H9 (cell line): Measurements from ENCODE around the gene CEP131. TPM values are rescaled to one million over a fixed set of nuclear protein-coding genes. Genes with fewer than 3 reads are reported as not detected.

Source experiments
- DNase-seq: peaks from one replicate; pipeline ENCODE4 v3.0.0-alpha.2; 2017
- H2AFZ ChIP-seq: one replicate; pipeline ENCODE4 v1.6.1; 2013; ENCODE audit warnings: mild to moderate bottlenecking, low read length, control low read depth, moderate library complexity
- H2AK5ac ChIP-seq: 2 replicates; pipeline ENCODE4 v1.6.1; 2013; ENCODE audit warnings: low read length, control low read depth, mixed read lengths; ENCODE audit not compliant: insufficient read length
- H2BK120ac ChIP-seq: one replicate; pipeline ENCODE4 v1.6.1; 2013; ENCODE audit warnings: low read depth, mild to moderate bottlenecking, low read length, control low read depth, inconsistent platforms; ENCODE audit not compliant: poor library complexity, severe bottlenecking
- H2BK12ac ChIP-seq: 2 replicates; pipeline ENCODE4 v1.6.1; 2013; ENCODE audit warnings: low read length, control low read depth, mixed read lengths, low read depth; ENCODE audit not compliant: insufficient read length
- H2BK15ac ChIP-seq: 2 replicates; pipeline ENCODE4 v1.6.1; 2013; ENCODE audit warnings: low read depth, low read length, control low read depth
- H2BK20ac ChIP-seq: one replicate; pipeline ENCODE4 v1.6.1; 2013; ENCODE audit warnings: low read depth, mild to moderate bottlenecking, low read length, control low read depth, inconsistent platforms; ENCODE audit not compliant: poor library complexity, severe bottlenecking
- H2BK5ac ChIP-seq: 2 replicates; pipeline ENCODE4 v1.6.1; 2013; ENCODE audit warnings: low read length, control low read depth, mixed read lengths; ENCODE audit not compliant: insufficient read length
- H3K14ac ChIP-seq: 2 replicates; pipeline ENCODE4 v1.6.1; 2013; ENCODE audit warnings: low read length, control low read depth; ENCODE audit not compliant: insufficient read depth
- H3K18ac ChIP-seq: 2 replicates; pipeline ENCODE4 v1.6.1; 2013; ENCODE audit warnings: low read depth, mild to moderate bottlenecking, mixed read lengths, low read length, control low read depth; ENCODE audit not compliant: insufficient read length
- H3K23ac ChIP-seq: 2 replicates; pipeline ENCODE4 v1.6.1; 2013; ENCODE audit warnings: low read length, control low read depth, mixed read lengths, low read depth; ENCODE audit not compliant: insufficient read length
- H3K23me2 ChIP-seq: 2 replicates; pipeline ENCODE4 v1.6.1; 2013; ENCODE audit warnings: low read depth, mild to moderate bottlenecking, mixed read lengths, low read length, control low read depth; ENCODE audit not compliant: insufficient read length, poor library complexity, severe bottlenecking
- H3K27ac ChIP-seq: 2 replicates; pipeline ENCODE4 v1.5.1; 2013; ENCODE audit warnings: low read length, control low read depth, mixed read lengths, low read depth; ENCODE audit not compliant: insufficient read length
- H3K27me3 ChIP-seq: 2 replicates; pipeline ENCODE4 v1.6.1; 2013; ENCODE audit warnings: low read length, control low read depth, inconsistent platforms; ENCODE audit not compliant: insufficient read depth
- H3K4ac ChIP-seq: 2 replicates; pipeline ENCODE4 v1.6.1; 2013; ENCODE audit warnings: low read depth, mild to moderate bottlenecking, control low read depth, inconsistent platforms, low read length, moderate library complexity
- H3K4me1 ChIP-seq: 2 replicates; pipeline ENCODE4 v1.6.1; 2013; ENCODE audit warnings: low read length, control low read depth, inconsistent platforms; ENCODE audit not compliant: insufficient read depth
- H3K4me2 ChIP-seq: 2 replicates; pipeline ENCODE4 v1.6.1; 2013; ENCODE audit warnings: low read length, control low read depth, mixed read lengths; ENCODE audit not compliant: insufficient read length, insufficient read depth
- H3K56ac ChIP-seq: 2 replicates; pipeline ENCODE4 v1.6.1; 2013; ENCODE audit warnings: low read depth, mild to moderate bottlenecking, mixed read lengths, low read length, control low read depth; ENCODE audit not compliant: insufficient read length
- H3K79me1 ChIP-seq: 2 replicates; pipeline ENCODE4 v1.6.1; 2013; ENCODE audit warnings: low read depth, mild to moderate bottlenecking, moderate library complexity, low read length, control low read depth, inconsistent platforms; ENCODE audit not compliant: insufficient read depth, poor library complexity, severe bottlenecking
- H3K79me2 ChIP-seq: 2 replicates; pipeline ENCODE4 v1.6.1; 2013; ENCODE audit warnings: low read length, control low read depth, inconsistent platforms; ENCODE audit not compliant: insufficient read depth
- H3K9ac ChIP-seq: 2 replicates; pipeline ENCODE4 v1.6.1; 2013; ENCODE audit warnings: low read length, control low read depth, mixed read lengths; ENCODE audit not compliant: insufficient read length; ENCODE audit errors: extremely low read depth
- H3K9me3 ChIP-seq: one replicate; pipeline ENCODE4 v1.6.1; 2013; ENCODE audit warnings: low read depth, low read length, inconsistent platforms; ENCODE audit not compliant: control insufficient read depth
- H3T11ph ChIP-seq: one replicate; pipeline ENCODE4 v1.6.1; 2013; ENCODE audit warnings: mild to moderate bottlenecking, low read length, control low read depth, inconsistent platforms
- H4K20me1 ChIP-seq: one replicate; pipeline ENCODE4 v1.6.1; 2013; ENCODE audit not compliant: control insufficient read depth, insufficient read length, insufficient read depth
- H4K5ac ChIP-seq: 2 replicates; pipeline ENCODE4 v1.6.1; 2013; ENCODE audit warnings: low read depth, mild to moderate bottlenecking, mixed read lengths, low read length, control low read depth; ENCODE audit not compliant: insufficient read length
- H4K8ac ChIP-seq: replicated peaks from 2 replicates; pipeline ENCODE4 v1.6.1; 2013; ENCODE audit warnings: low read length, control low read depth, mixed read lengths, low read depth; ENCODE audit not compliant: insufficient read length
- H4K91ac ChIP-seq: 2 replicates; pipeline ENCODE4 v1.6.1; 2013; ENCODE audit warnings: low read depth, mild to moderate bottlenecking, moderate library complexity, mixed read lengths, low read length, control low read depth; ENCODE audit not compliant: insufficient read length
- H3K27ac Mint-ChIP-seq, 3 experiments: 2 replicates in 2 of 3; 3 replicates in 1 of 3; pipeline ENCODE4 v1.8.0; 2020 to 2021; ENCODE audit warnings: mixed read lengths in 3 of 3, mild to moderate bottlenecking in 1 of 3, moderate library complexity in 1 of 3
- H3K27me3 Mint-ChIP-seq: 2 replicates; pipeline ENCODE4 v1.8.0; 2021; ENCODE audit warnings: low read depth, mild to moderate bottlenecking, moderate library complexity, mixed read lengths
- H3K36me3 Mint-ChIP-seq, 3 experiments: 2 replicates in 2 of 3; 3 replicates in 1 of 3; pipeline ENCODE4 v1.8.0; 2020 to 2021; ENCODE audit warnings: low read depth in 3 of 3, mixed read lengths in 3 of 3; ENCODE audit not compliant: insufficient read depth in 1 of 3
- H3K4me1 Mint-ChIP-seq, 2 experiments: 2 replicates each; pipeline ENCODE4 v1.8.0; 2020; ENCODE audit warnings: mixed read lengths in 2 of 2
- H3K4me3 Mint-ChIP-seq, 2 experiments: 2 replicates in 1 of 2; 3 replicates in 1 of 2; pipeline ENCODE4 v1.8.0; 2020 to 2021; ENCODE audit warnings: mild to moderate bottlenecking in 2 of 2, mixed read lengths in 2 of 2, moderate library complexity in 1 of 2
- H3K9me3 Mint-ChIP-seq, 2 experiments: 2 replicates in 1 of 2; 3 replicates in 1 of 2; pipeline ENCODE4 v1.8.0; 2020; ENCODE audit warnings: mild to moderate bottlenecking in 2 of 2, mixed read lengths in 2 of 2, moderate library complexity in 1 of 2
- WGBS: extraction: QIAGEN DNeasy Blood & Tissue Kit; methylation state at CpG from one replicate; pipeline ENCODE4 v1.1.7; 2013; ENCODE audit warnings: missing lambda C conversion rate, low lambda C conversion rate, mixed read lengths; ENCODE audit not compliant: insufficient read length; ENCODE audit errors: extremely low coverage; 5-methylcytosine and 5-hydroxymethylcytosine counted together
- total RNA-seq: library from RNA; stranded (reverse); gene quantifications from 2 replicates; pipeline ENCODE4 v1.2.1, GENCODE V29; 2021
- TF ChIP-seq, protein P1 (sequence below): fragments of 200-600 bp; sonication (generic); conservative IDR thresholded peaks from 3 replicates; pipeline ENCODE4 v1.8.0; 2021; ENCODE audit warnings: antibody characterized with exemption, mild to moderate bottlenecking

The CEP131 gene
- total RNA-seq, 1 experiment from 2014 or later, result 16.3 TPM

DNA sequence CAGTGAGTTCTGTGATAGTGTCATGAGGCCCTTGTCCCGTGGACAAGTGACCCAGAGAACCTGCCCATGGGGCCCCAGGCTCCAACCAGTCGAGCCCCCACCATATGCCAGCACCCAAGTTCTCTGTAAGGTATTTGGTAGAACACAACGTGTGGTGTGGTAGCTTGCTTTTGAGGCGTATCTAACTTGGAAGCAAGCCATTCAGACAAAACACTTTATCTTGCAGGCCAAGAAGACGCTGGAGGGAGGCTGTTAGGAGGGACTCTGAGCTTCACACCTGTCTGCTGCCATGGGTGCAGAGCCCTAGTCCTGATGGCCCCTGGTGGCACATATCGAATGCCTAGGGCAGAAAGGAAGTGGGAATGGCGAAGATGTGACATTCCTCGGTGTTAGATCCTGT, 18.0 kb upstream of the CEP131 start:
- H2BK15ac ChIP-seq, result no peak overlapping the region
- H3K4me1 Mint-ChIP-seq, result peaks cover 19 to 32% of the 10 kb centered on the region in 2 experiments
- H3K18ac ChIP-seq, result no peak overlapping the region
- H4K91ac ChIP-seq, result no peak overlapping the region
- TF ChIP-seq, protein P1, sequence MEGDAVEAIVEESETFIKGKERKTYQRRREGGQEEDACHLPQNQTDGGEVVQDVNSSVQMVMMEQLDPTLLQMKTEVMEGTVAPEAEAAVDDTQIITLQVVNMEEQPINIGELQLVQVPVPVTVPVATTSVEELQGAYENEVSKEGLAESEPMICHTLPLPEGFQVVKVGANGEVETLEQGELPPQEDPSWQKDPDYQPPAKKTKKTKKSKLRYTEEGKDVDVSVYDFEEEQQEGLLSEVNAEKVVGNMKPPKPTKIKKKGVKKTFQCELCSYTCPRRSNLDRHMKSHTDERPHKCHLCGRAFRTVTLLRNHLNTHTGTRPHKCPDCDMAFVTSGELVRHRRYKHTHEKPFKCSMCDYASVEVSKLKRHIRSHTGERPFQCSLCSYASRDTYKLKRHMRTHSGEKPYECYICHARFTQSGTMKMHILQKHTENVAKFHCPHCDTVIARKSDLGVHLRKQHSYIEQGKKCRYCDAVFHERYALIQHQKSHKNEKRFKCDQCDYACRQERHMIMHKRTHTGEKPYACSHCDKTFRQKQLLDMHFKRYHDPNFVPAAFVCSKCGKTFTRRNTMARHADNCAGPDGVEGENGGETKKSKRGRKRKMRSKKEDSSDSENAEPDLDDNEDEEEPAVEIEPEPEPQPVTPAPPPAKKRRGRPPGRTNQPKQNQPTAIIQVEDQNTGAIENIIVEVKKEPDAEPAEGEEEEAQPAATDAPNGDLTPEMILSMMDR, result no peak
- no peaks in the 10 kb centered on the region; a peak in 2 of 5 replicates for H3K9me3 Mint-ChIP-seq
- H3K4me3 Mint-ChIP-seq, result peak overlapping the region; percentile 93 to 97
- no peak overlapping the region for H2AK5ac ChIP-seq
- no peak overlapping the region for H4K8ac ChIP-seq
- H3K27ac ChIP-seq, result no peak overlapping the region
- H3K4me2 ChIP-seq, result no peak overlapping the region
- no peak overlapping the region for H2BK120ac ChIP-seq
- peaks cover 3% of the 10 kb centered on the region for H3K79me1 ChIP-seq
- H4K20me1 ChIP-seq, result peaks cover 3% of the 10 kb centered on the region
- peaks cover 12% of the 10 kb centered on the region for H3K23me2 ChIP-seq
- peaks cover 3% of the 10 kb centered on the region for H3K27me3 Mint-ChIP-seq
- no peak overlapping the region for H3T11ph ChIP-seq
- no peaks in the 10 kb centered on the region for H3K27me3 ChIP-seq
- no peak overlapping the region for H2BK12ac ChIP-seq
- H3K9ac ChIP-seq, result no peak overlapping the region
- no CpG with 5 or more reads among the region's 8 CpGs for WGBS
- H3K79me2 ChIP-seq, result peaks cover 4% of the 10 kb centered on the region
- H2AFZ ChIP-seq, result no peak overlapping the region
- H3K9me3 ChIP-seq, result no peaks in the 10 kb centered on the region
- no peak overlapping the region for H3K56ac ChIP-seq
- H3K27ac Mint-ChIP-seq, result no peak overlapping the region
- H2BK20ac ChIP-seq, result no peak overlapping the region
- H3K36me3 Mint-ChIP-seq, result peaks cover 2 to 15% (median 9%) of the 10 kb centered on the region in 3 experiments; a peak in 5 of 7 replicates
- H3K4me1 ChIP-seq, result no peaks in the 10 kb centered on the region
- no peak overlapping the region for H2BK5ac ChIP-seq
- H4K5ac ChIP-seq, result no peak overlapping the region
- H3K4ac ChIP-seq, result no peak overlapping the region
- no peak overlapping the region for H3K23ac ChIP-seq
- no peak for DNase-seq
- H3K14ac ChIP-seq, result no peak overlapping the region
